PC-3 (cell line): Measurements from ENCODE around the gene KCNT1. TPM values are rescaled to one million over a fixed set of nuclear protein-coding genes. Genes with fewer than 3 reads are reported as not detected.

Experiments
- ATAC-seq: fragments of 200-7000 bp; cut with Tn5 transposase; 2 replicates; pipeline ENCODE4 v1.9.1; 2020; ENCODE audit warnings: mild to moderate bottlenecking, moderate library complexity
- Bru-seq: library from RNA; stranded (reverse); fragments of 400-500 nt; gene quantifications from one replicate; lab custom pipeline; 2021; lab: Mats Ljungman, UMichigan
- BruChase-seq, 2 experiments: library from RNA; stranded (reverse); fragments of 400-500 nt; gene quantifications; one replicate each; lab custom pipeline; 2021; lab: Mats Ljungman, UMichigan
- BruUV-seq: library from RNA; stranded (reverse); fragments of 400-500 nt; replicated peaks from 2 replicates; lab custom pipeline; 2021; lab: Mats Ljungman, UMichigan
- CTCF ChIA-PET: fragments of 300-600 bp; sonication (Branson Sonifier 250); formaldehyde crosslinking; loops from one replicate; lab custom pipeline; 2022; ENCODE audit warnings: antibody characterized with exemption; lab: Charles Lee
- POLR2A ChIA-PET: fragments of 300-600 bp; sonication (Branson Sonifier 250); formaldehyde crosslinking; loops from one replicate; lab custom pipeline; 2022; ENCODE audit warnings: antibody characterized with exemption; ENCODE audit not compliant: unreplicated experiment; lab: Charles Lee
- DNase-seq: peaks from one replicate; pipeline ENCODE4 v3.0.0-alpha.2; 2015
- H2AFZ ChIP-seq: fragments of 300-600 bp; sonication (generic); 2 replicates; pipeline ENCODE4 v1.6.0; 2016; ENCODE audit warnings: antibody characterized with exemption, low read length
- H3F3A ChIP-seq: fragments of 300-600 bp; sonication (generic); one replicate; pipeline ENCODE4 v1.6.0; 2017; ENCODE audit warnings: antibody characterized with exemption, low read length, control low read depth, mild to moderate bottlenecking; ENCODE audit not compliant: unreplicated experiment
- H3K27ac ChIP-seq: fragments of 300-600 bp; sonication (generic); 2 replicates; pipeline ENCODE4 v1.5.1; 2016; ENCODE audit warnings: mild to moderate bottlenecking, low read length
- H3K27me3 ChIP-seq: fragments of 300-600 bp; sonication (generic); 2 replicates; pipeline ENCODE4 v1.6.1; 2016; ENCODE audit warnings: low read length, mixed read lengths
- H3K36me3 ChIP-seq: fragments of 300-600 bp; sonication (generic); 2 replicates; pipeline ENCODE4 v1.6.1; 2016; ENCODE audit warnings: low read depth, mixed run types, low read length, mixed read lengths
- H3K4me1 ChIP-seq: fragments of 300-600 bp; sonication (generic); 2 replicates; pipeline ENCODE4 v1.5.1; 2016; ENCODE audit warnings: low read length; ENCODE audit not compliant: insufficient read depth
- H3K4me2 ChIP-seq: fragments of 300-600 bp; sonication (generic); 2 replicates; pipeline ENCODE4 v1.6.0; 2016; ENCODE audit warnings: low read length
- H3K4me3 ChIP-seq: fragments of 300-600 bp; sonication (generic); 2 replicates; pipeline ENCODE4 v1.5.1; 2016; ENCODE audit warnings: mild to moderate bottlenecking, low read length, mixed read lengths
- H3K79me2 ChIP-seq: fragments of 300-600 bp; sonication (generic); 2 replicates; pipeline ENCODE4 v1.6.1; 2017; ENCODE audit warnings: low read length, mixed read lengths
- H3K9ac ChIP-seq: fragments of 300-600 bp; sonication (generic); 2 replicates; pipeline ENCODE4 v1.6.0; 2016; ENCODE audit warnings: mild to moderate bottlenecking, low read length
- H3K9me2 ChIP-seq: fragments of 300-600 bp; sonication (generic); replicated peaks from 2 replicates; pipeline ENCODE4 v1.6.1; 2016; ENCODE audit warnings: mixed run types, low read length, mixed read lengths
- H3K9me3 ChIP-seq: fragments of 300-600 bp; sonication (generic); 2 replicates; pipeline ENCODE4 v1.6.1; 2016; ENCODE audit warnings: low read length, mixed read lengths
- H4K20me1 ChIP-seq: fragments of 300-600 bp; sonication (generic); 2 replicates; pipeline ENCODE4 v1.6.1; 2016; ENCODE audit warnings: low read length, mixed read lengths
- EZH2 ChIP-seq: fragments of 300-600 bp; sonication (generic); IDR thresholded peaks from one replicate; pipeline ENCODE4 v1.6.1; 2017; ENCODE audit warnings: antibody characterized with exemption, mild to moderate bottlenecking, low read length; ENCODE audit not compliant: unreplicated experiment
- EZH2phosphoT487 ChIP-seq: fragments of 300-600 bp; sonication (generic); IDR thresholded peaks from 2 replicates; pipeline ENCODE4 v1.6.1; 2018; ENCODE audit warnings: mild to moderate bottlenecking, antibody characterized with exemption, low read length, borderline replicate concordance
- intact Hi-C: fragments of 100-400 bp; cut with micrococcal nuclease; formaldehyde crosslinking; loops from 2 replicates; pipeline ENCODE4 v1.9.0; 2023
- long read RNA-seq: library from polyadenylated mRNA; unstranded; transcript quantifications from one replicate; pipeline ENCODE4 v2.0.0, GENCODE V29; 2021; ENCODE audit not compliant: unreplicated experiment
- total RNA-seq: library from RNA; depleted of rRNA; stranded (reverse); fragments of >200 nt; gene quantifications from 2 replicates; pipeline ENCODE4 v1.2.3, GENCODE V29; 2014; rRNA removed
- TF ChIP-seq, protein P1 (sequence below): fragments of 300-600 bp; sonication (generic); conservative IDR thresholded peaks from 2 replicates; pipeline ENCODE4 v1.5.1; 2017; ENCODE audit warnings: antibody characterized with exemption, low read depth, mild to moderate bottlenecking, low read length

The KCNT1 gene
- not detected in 2 replicates for total RNA-seq
- not detected for Bru-seq, nascent RNA
- not detected for BruChase-seq, experiment 1, labeled RNA remaining after a 6-hour chase
- not detected for BruChase-seq, experiment 2, labeled RNA remaining after a 2-hour chase
- long read RNA-seq, result 0 reads

DNA sequence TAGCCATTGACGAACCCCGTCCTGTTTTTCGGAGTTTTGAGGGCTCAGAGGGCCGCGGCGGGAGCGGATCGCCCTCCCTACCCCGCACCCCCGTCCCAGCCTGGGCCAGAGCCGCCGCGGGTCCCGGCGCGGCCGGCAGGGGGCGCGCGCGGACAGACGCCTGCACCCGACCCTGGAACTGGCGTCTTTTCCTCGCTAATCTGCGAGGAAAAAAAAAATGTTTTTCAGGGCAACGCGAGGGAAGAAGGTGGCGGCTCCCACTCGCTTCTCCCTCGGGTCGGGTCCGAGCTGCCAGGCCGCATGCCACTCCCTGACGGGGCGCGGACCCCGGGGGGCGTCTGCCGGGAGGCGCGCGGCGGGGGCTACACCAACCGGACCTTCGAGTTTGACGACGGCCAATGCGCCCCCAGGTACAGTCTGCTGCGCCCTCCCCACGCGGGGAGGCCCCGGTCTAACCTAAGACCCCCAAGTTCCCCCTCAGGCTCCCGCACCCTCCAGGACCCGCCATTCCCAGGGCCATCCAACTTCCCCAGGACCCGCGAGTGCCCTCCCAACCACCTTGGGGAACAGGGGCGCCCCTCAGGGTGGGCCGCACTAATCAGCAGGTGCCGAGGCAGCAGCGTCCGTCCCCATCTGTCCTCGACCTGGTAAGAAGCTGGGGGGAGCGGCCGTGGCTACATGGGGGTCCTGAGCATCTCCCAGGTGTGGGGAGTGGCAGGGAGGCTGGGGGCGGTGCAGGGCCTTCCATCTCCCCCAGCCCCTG is at the start of gene KCNT1:
Gene KCNT1 (plus strand): TSS at position 227 of the 763 bp plus-strand sequence. CDS start 74 bp downstream, at position 301.
- ChIA-PET POLR2A (no interaction called here), CTCF (no interaction called here)
- H3K9me2 ChIP-seq, result no peaks in the 10 kb centered on the region
- H3K36me3 ChIP-seq, result no peaks in the 10 kb centered on the region
- H3K79me2 ChIP-seq, result no peaks in the 10 kb centered on the region
- H3K4me1 ChIP-seq, result no peaks in the 10 kb centered on the region
- H3K9me3 ChIP-seq, result no peaks in the 10 kb centered on the region
- no peak within 1 kb of the TSS for H3K9ac ChIP-seq
- no TSS peak for BruUV-seq
- 0 out of 2 replicates have a peak within 1 kb of the TSS, but pooled peaks have one; percentile 55 for H2AFZ ChIP-seq
- H3K27me3 ChIP-seq, result peaks cover 3% of the 10 kb centered on the region; the same call in 1 of the 2 replicates
- ATAC-seq (peak; percentile 78), DNase-seq (peak; percentile 51)
- no peak within 1 kb of the TSS for H3K27ac ChIP-seq
- H4K20me1 ChIP-seq, result no peaks in the 10 kb centered on the region
- no peak within 1 kb of the TSS for H3K4me3 ChIP-seq
- no peaks in the 10 kb centered on the region for H3F3A ChIP-seq
- no peak for TF ChIP-seq EZH2phosphoT487
- no peak for TF ChIP-seq EZH2
- TF ChIP-seq, protein P1, sequence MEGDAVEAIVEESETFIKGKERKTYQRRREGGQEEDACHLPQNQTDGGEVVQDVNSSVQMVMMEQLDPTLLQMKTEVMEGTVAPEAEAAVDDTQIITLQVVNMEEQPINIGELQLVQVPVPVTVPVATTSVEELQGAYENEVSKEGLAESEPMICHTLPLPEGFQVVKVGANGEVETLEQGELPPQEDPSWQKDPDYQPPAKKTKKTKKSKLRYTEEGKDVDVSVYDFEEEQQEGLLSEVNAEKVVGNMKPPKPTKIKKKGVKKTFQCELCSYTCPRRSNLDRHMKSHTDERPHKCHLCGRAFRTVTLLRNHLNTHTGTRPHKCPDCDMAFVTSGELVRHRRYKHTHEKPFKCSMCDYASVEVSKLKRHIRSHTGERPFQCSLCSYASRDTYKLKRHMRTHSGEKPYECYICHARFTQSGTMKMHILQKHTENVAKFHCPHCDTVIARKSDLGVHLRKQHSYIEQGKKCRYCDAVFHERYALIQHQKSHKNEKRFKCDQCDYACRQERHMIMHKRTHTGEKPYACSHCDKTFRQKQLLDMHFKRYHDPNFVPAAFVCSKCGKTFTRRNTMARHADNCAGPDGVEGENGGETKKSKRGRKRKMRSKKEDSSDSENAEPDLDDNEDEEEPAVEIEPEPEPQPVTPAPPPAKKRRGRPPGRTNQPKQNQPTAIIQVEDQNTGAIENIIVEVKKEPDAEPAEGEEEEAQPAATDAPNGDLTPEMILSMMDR, result peak; percentile 75
- peak within 1 kb of the TSS; percentile 74; the same call in 1 of the 2 replicates for H3K4me2 ChIP-seq
- intact Hi-C loops, result no loop called here

DNA sequence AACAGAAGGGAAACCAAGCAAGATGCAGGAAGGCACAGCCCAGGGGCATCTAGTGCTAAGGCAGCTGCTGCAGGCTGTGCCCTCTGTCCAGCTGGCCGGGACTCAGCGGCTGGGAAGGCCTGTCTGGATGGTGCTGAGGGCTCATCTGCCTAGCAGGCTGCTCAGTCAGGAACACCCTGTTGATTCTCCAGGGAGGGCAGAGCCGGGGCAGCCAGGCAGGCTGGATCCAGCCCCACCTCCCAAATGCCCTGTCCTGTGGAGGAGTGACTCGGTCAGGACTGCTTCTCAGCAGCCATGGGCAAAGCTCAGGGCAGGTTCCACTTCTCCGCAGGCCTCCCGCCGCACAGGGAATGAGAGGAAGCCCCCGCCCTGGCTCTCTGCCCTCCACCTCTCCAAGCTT is 46.7 kb upstream of the KCNT1 start:
- BruUV-seq, result no TSS peak
- intact Hi-C loops, result no loop called here
- ChIA-PET CTCF (no interaction called here), POLR2A (no interaction called here)
- Histone ChIP-seq H3K27me3 (peaks cover 13% of the 10 kb centered on the region), H3F3A (no peaks in the 10 kb centered on the region), H3K36me3 (no peaks in the 10 kb centered on the region), H3K4me2 (no peak overlapping the region), H3K9ac (no peak overlapping the region), H3K4me3 (no peak overlapping the region), H3K79me2 (no peaks in the 10 kb centered on the region), H3K9me3 (no peaks in the 10 kb centered on the region), H4K20me1 (no peaks in the 10 kb centered on the region), H3K27ac (no peak overlapping the region), H3K4me1 (no peaks in the 10 kb centered on the region), H2AFZ (no peak overlapping the region), H3K9me2 (no peaks in the 10 kb centered on the region)
- ATAC-seq, result no peak
- no peak for DNase-seq
- TF ChIP-seq EZH2, result no peak
- TF ChIP-seq, protein P1, result no peak
- TF ChIP-seq EZH2phosphoT487, result no peak

DNA sequence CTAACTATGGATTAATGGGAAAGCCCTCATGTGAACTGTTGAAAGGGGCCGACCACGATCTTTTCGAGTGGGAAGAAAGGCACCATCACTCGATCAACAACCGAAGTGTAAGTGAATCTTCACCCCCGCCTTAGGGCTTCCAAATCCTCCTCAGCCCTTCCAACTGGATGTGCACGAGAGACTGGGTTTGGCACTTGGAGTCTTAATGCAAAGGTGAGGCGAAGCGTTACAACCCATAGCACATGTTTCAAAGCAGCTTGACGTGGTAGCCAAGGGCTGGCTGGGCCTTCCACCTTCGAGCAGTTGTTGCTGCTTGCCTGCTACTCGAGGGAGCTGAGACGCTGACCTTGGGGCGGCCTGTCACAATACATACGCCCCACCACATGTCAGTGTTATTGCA is 44.6 kb upstream of the KCNT1 start:
- H3K27me3 ChIP-seq, result peaks cover 13% of the 10 kb centered on the region
- H4K20me1 ChIP-seq, result no peaks in the 10 kb centered on the region

More for the DNA sequence above, 44.6 kb upstream of the KCNT1 start:
- Histone ChIP-seq H3K36me3 (no peaks in the 10 kb centered on the region), H3K4me2 (no peak overlapping the region), H2AFZ (no peak overlapping the region), H3F3A (no peaks in the 10 kb centered on the region), H3K4me3 (no peak overlapping the region), H3K79me2 (no peaks in the 10 kb centered on the region), H3K9me2 (no peaks in the 10 kb centered on the region), H3K27ac (no peak overlapping the region), H3K4me1 (no peaks in the 10 kb centered on the region), H3K9me3 (no peaks in the 10 kb centered on the region), H3K9ac (no peak overlapping the region)
- ChIA-PET POLR2A (no interaction called here), CTCF (no interaction called here)
- ATAC-seq, result no peak
- no peak for TF ChIP-seq EZH2
- TF ChIP-seq EZH2phosphoT487, result no peak
- TF ChIP-seq, protein P1, result no peak
- DNase-seq, result no peak
- BruUV-seq, result no TSS peak
- intact Hi-C loops, result no loop called here
